ENCODE measurements around the gene OR2T2.
"Not testable (repeated sequence)": the region's sequence is repeated elsewhere in the genome, so short reads cannot be mapped to it uniquely, and the experiment has no call there.

The OR2T2 gene

GRCh38 chr1:248449821-248450465 is 4.5 kb downstream of the OR2T2 start:
- in situ Hi-C loops (cut with HindIII; ENCODE audit: low pct_ligation_motif_present, low sequenced_read_pairs): not testable (repeated sequence)

GRCh38 chr1:248450466-248451145 is 5.2 kb downstream of the OR2T2 start:
- H3K4me3 ChIP-seq (ENCODE audit: low read depth, low read length); H3K36me3 ChIP-seq (replicated peaks); DNase-seq; H3K27me3 ChIP-seq (replicated peaks); in situ Hi-C loops (cut with HindIII; ENCODE audit: low pct_ligation_motif_present, low sequenced_read_pairs); H3K27ac ChIP-seq: not testable (repeated sequence)

More at GRCh38 chr1:248449821-248450465, 4.5 kb downstream of the OR2T2 start:
- not testable (repeated sequence) for DNase-seq; H3K27ac ChIP-seq; H3K4me3 ChIP-seq (ENCODE audit: low read depth, low read length); H3K27me3 ChIP-seq (replicated peaks); H3K36me3 ChIP-seq (replicated peaks)

GRCh38 chr1:248453619-248454018 is 8.2 kb downstream of the OR2T2 start:
- H3K27me3 ChIP-seq (replicated peaks); H3K27ac ChIP-seq; H3K36me3 ChIP-seq (replicated peaks); H3K4me3 ChIP-seq (ENCODE audit: low read depth, low read length); in situ Hi-C loops (cut with HindIII; ENCODE audit: low pct_ligation_motif_present, low sequenced_read_pairs); DNase-seq: not testable (repeated sequence)

DNA sequence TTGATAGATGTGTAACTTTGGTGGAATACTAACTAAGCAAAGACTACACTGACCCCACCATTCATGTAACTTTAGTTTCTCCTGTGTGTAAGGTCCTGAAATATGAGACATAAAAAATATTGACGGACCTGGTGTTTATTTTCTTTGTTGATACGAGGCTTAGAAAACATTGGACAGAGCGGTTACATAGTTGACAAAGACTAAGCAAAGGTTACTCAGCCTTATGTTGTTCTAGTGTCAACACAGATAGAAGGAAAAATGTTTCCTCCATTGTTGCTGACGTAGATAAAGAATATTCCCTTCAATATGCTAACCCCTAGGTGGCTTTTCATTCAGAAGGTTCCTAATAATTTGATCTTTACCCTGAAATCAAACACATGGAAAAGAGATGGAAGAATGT is 9.6 kb downstream of the OR2T2 start:
- H3K4me3 ChIP-seq (ENCODE audit: low read depth, low read length); in situ Hi-C loops (cut with HindIII; ENCODE audit: low pct_ligation_motif_present, low sequenced_read_pairs); DNase-seq; H3K36me3 ChIP-seq (replicated peaks); H3K27ac ChIP-seq; H3K27me3 ChIP-seq (replicated peaks): not testable (repeated sequence)

DNA sequence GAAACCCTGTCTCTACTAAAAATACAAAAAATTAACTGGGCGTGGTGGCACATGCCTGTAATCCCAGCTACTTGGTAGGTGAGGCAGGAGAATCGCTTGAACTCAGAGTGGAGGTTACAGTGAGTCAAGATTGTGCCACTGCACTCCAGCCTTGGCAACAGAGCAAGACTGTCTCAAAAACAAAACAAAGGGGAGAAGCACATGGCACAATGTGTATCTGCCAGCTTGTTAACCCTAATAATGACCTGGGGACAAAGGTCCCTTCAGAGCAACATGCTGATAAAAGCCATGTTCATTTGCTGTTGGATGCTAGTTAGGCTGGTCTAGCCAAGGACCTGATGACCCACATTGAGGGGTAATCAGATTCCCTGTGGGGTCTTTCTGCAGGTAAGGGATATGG is 11.2 kb downstream of the OR2T2 start:
- H3K4me3 ChIP-seq (ENCODE audit: low read depth, low read length); H3K27me3 ChIP-seq (replicated peaks); H3K27ac ChIP-seq; DNase-seq; H3K36me3 ChIP-seq (replicated peaks); in situ Hi-C loops (cut with HindIII; ENCODE audit: low pct_ligation_motif_present, low sequenced_read_pairs): not testable (repeated sequence)

DNA sequence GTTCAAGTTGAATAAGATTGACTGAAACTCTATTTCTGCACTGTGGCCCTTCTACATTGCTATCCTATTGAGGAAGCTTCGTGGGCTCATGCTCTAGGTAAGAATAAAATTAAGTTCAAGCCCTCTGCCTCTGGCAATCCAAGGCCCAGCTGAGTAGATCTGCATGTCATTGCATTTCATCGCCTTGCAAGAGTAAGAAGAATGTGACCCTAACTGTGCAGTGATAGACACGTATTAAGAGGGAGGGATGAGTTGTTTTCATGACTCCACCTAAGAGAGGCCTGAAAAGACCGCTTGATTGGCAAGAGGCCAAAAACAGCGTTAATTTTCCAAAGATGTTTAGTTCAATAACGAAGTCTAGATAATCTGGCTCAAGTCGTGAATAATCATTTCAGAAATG is 13.7 kb downstream of the OR2T2 start:
- H3K27me3 ChIP-seq (replicated peaks); H3K27ac ChIP-seq; DNase-seq; H3K36me3 ChIP-seq (replicated peaks); H3K4me3 ChIP-seq (ENCODE audit: low read depth, low read length); in situ Hi-C loops (cut with HindIII; ENCODE audit: low pct_ligation_motif_present, low sequenced_read_pairs): not testable (repeated sequence)

- DNase-seq: no peak
- H3K4me3 ChIP-seq (ENCODE audit: low read depth, low read length): no peak overlapping the region
- no peaks in the 10 kb centered on the region for H3K27me3 ChIP-seq (replicated peaks)
- no peak for TF ChIP-seq CTCF (IDR thresholded peaks at IDR 0.05; ENCODE audit: low read depth, low read length, missing control alignments)
- H3K27ac ChIP-seq: no peak overlapping the region
- H3K36me3 ChIP-seq (replicated peaks): no peaks in the 10 kb centered on the region
- in situ Hi-C loops (cut with HindIII; ENCODE audit: low pct_ligation_motif_present, low sequenced_read_pairs): no loop called here
Measured at GRCh38 chr1:248471154-248471553, 25.7 kb downstream of the OR2T2 start.

- in situ Hi-C loops (cut with HindIII; ENCODE audit: low pct_ligation_motif_present, low sequenced_read_pairs); DNase-seq; H3K27me3 ChIP-seq (replicated peaks); H3K4me3 ChIP-seq (ENCODE audit: low read depth, low read length); H3K27ac ChIP-seq; H3K36me3 ChIP-seq (replicated peaks): not testable (repeated sequence)
Measured at GRCh38 chr1:248472111-248472510, 26.7 kb downstream of the OR2T2 start.

- H3K27me3 ChIP-seq (replicated peaks); H3K4me3 ChIP-seq (ENCODE audit: low read depth, low read length); DNase-seq; H3K27ac ChIP-seq; in situ Hi-C loops (cut with HindIII; ENCODE audit: low pct_ligation_motif_present, low sequenced_read_pairs); H3K36me3 ChIP-seq (replicated peaks): not testable (repeated sequence)
Measured at GRCh38 chr1:248473051-248473450, 27.6 kb downstream of the OR2T2 start, which contains the start of gene OR2T3. TSS of gene OR2T3 (plus strand) at chr1:248473351. CDS start at chr1:248473351, 0 bp downstream.

- in situ Hi-C loops (cut with HindIII; ENCODE audit: low pct_ligation_motif_present, low sequenced_read_pairs); H3K4me3 ChIP-seq (ENCODE audit: low read depth, low read length); H3K27ac ChIP-seq; DNase-seq; H3K36me3 ChIP-seq (replicated peaks); H3K27me3 ChIP-seq (replicated peaks): not testable (repeated sequence)
Measured at GRCh38 chr1:248475660-248476059, 30.2 kb downstream of the OR2T2 start.

GRCh38 chr1:248481686-248482579 is 36.5 kb downstream of the OR2T2 start:
- in situ Hi-C loops (cut with HindIII; ENCODE audit: low pct_ligation_motif_present, low sequenced_read_pairs); H3K4me3 ChIP-seq (ENCODE audit: low read depth, low read length); DNase-seq; H3K27ac ChIP-seq; H3K36me3 ChIP-seq (replicated peaks); H3K27me3 ChIP-seq (replicated peaks): not testable (repeated sequence)

DNA sequence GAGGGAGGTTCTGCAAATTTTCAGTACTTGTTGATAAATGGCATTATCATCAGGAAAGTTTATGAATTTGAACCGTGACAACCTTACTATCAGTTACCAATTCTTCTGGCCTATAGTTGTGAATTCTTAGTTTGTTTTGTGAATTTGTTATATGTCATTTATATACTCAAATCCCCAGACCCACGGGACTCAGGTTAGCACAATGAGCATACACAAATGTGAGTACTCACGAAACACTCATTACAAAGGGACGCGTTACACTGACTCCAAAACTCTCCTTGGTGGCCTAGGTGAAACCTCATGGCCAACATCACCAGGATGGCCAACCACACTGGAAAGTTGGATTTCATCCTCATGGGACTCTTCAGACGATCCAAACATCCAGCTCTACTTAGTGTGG is 42.9 kb downstream of the OR2T2 start, which contains the start of gene OR2T5:
TSS of gene OR2T5 (plus strand) at position 301 of the 400 bp plus-strand sequence. CDS start at position 301, 0 bp downstream.
- H3K4me3 ChIP-seq (ENCODE audit: low read depth, low read length); in situ Hi-C loops (cut with HindIII; ENCODE audit: low pct_ligation_motif_present, low sequenced_read_pairs); DNase-seq; H3K27me3 ChIP-seq (replicated peaks); H3K36me3 ChIP-seq (replicated peaks); H3K27ac ChIP-seq: not testable (repeated sequence)

DNA sequence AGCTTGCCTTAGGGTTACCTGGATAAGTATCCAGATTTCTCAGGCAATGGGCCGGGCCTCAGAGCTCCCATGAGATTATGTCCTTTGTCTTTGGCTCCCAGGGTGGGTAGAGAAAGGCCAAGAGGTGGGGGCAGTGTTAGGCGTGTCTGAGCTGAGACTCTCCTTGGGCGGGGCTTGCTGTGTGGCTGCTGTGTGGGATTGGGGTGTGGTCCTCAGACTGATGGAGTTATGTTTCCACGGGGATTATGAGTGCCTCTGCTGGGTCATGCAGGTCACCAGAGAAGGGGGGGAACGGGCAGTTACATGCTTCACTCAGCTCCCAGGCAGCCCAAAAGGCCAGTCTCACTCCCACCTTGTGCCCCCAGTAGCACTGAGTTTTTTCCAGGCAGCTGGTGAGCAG is 51.2 kb downstream of the OR2T2 start:
- H3K27me3 ChIP-seq (replicated peaks); H3K4me3 ChIP-seq (ENCODE audit: low read depth, low read length); H3K27ac ChIP-seq; in situ Hi-C loops (cut with HindIII; ENCODE audit: low pct_ligation_motif_present, low sequenced_read_pairs); DNase-seq; H3K36me3 ChIP-seq (replicated peaks): not testable (repeated sequence)
